SK-N-SH (cell line): ENCODE measurements around the gene MACROD2.

Experiments
- CHD2 ChIP-seq: fragments of 150-350 bp; IDR thresholded peaks from 2 replicates; pipeline ENCODE4 v1.6.1; 2018; ENCODE audit warnings: low read length; ENCODE audit not compliant: partially characterized antibody
- CTCF ChIP-seq: fragments of 200-600 bp; sonication (generic); IDR thresholded peaks from 2 replicates; pipeline ENCODE4 v1.6.1; 2017; ENCODE audit warnings: antibody characterized with exemption, mild to moderate bottlenecking, moderate library complexity
- ELF1 ChIP-seq: IDR thresholded peaks from 2 replicates; pipeline ENCODE4 v1.4.0; 2012
- EP300 ChIP-seq, 2 experiments: IDR thresholded peaks; 2 replicates each; pipeline versions ENCODE4 v1.4.0 to v1.6.1; 2012; ENCODE audit warnings: borderline replicate concordance in 1 of 2, low read depth in 1 of 2, low read length in 1 of 2
- EZH2phosphoT487 ChIP-seq: fragments of 200-600 bp; sonication (generic); IDR thresholded peaks from 2 replicates; pipeline ENCODE4 v1.6.1; 2017; ENCODE audit warnings: low read depth, mixed run types, mild to moderate bottlenecking, antibody characterized with exemption, moderate library complexity, borderline replicate concordance
- FOXM1 ChIP-seq: IDR thresholded peaks from 2 replicates; pipeline ENCODE4 v1.4.0; 2012; ENCODE audit warnings: low read depth, mild to moderate bottlenecking
- JUND ChIP-seq: IDR thresholded peaks from 2 replicates; pipeline ENCODE4 v1.4.0; 2012
- POLR2AphosphoS5 ChIP-seq: IDR thresholded peaks from 2 replicates; pipeline ENCODE4 v1.6.1; 2012; ENCODE audit warnings: low read depth, low read length
- RAD21 ChIP-seq: IDR thresholded peaks from 2 replicates; pipeline ENCODE4 v1.6.1; 2012; ENCODE audit warnings: mild to moderate bottlenecking, low read length
- TAF1 ChIP-seq: IDR thresholded peaks from 2 replicates; pipeline ENCODE4 v1.6.1; 2012; ENCODE audit warnings: low read depth, mild to moderate bottlenecking, low read length, moderate library complexity, borderline replicate concordance
- TF ChIP-seq, protein P1 (sequence below): IDR thresholded peaks from 2 replicates; pipeline ENCODE4 v1.4.0; 2012; ENCODE audit warnings: low read depth
- TF ChIP-seq, protein P2 (sequence below): IDR thresholded peaks from 2 replicates; pipeline ENCODE4 v1.6.1; 2012; ENCODE audit warnings: mild to moderate bottlenecking, low read depth, low read length, moderate library complexity

- TF ChIP-seq, protein P1, sequence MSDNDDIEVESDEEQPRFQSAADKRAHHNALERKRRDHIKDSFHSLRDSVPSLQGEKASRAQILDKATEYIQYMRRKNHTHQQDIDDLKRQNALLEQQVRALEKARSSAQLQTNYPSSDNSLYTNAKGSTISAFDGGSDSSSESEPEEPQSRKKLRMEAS = no peak
- TF ChIP-seq CTCF = peak; percentile 51
- TF ChIP-seq POLR2AphosphoS5 = no peak
- TF ChIP-seq RAD21 = no peak
- no peak for TF ChIP-seq CHD2
- TF ChIP-seq EP300 (IDR thresholded peaks at IDR 0.05; ENCODE audit: borderline replicate concordance in 1 of 2, low read depth in 1 of 2, low read length in 1 of 2) = no peak
- TF ChIP-seq JUND = no peak
- TF ChIP-seq EZH2phosphoT487 = no peak
- no peak for TF ChIP-seq TAF1
- TF ChIP-seq ELF1 = no peak
- no peak for TF ChIP-seq FOXM1
- TF ChIP-seq, protein P2, sequence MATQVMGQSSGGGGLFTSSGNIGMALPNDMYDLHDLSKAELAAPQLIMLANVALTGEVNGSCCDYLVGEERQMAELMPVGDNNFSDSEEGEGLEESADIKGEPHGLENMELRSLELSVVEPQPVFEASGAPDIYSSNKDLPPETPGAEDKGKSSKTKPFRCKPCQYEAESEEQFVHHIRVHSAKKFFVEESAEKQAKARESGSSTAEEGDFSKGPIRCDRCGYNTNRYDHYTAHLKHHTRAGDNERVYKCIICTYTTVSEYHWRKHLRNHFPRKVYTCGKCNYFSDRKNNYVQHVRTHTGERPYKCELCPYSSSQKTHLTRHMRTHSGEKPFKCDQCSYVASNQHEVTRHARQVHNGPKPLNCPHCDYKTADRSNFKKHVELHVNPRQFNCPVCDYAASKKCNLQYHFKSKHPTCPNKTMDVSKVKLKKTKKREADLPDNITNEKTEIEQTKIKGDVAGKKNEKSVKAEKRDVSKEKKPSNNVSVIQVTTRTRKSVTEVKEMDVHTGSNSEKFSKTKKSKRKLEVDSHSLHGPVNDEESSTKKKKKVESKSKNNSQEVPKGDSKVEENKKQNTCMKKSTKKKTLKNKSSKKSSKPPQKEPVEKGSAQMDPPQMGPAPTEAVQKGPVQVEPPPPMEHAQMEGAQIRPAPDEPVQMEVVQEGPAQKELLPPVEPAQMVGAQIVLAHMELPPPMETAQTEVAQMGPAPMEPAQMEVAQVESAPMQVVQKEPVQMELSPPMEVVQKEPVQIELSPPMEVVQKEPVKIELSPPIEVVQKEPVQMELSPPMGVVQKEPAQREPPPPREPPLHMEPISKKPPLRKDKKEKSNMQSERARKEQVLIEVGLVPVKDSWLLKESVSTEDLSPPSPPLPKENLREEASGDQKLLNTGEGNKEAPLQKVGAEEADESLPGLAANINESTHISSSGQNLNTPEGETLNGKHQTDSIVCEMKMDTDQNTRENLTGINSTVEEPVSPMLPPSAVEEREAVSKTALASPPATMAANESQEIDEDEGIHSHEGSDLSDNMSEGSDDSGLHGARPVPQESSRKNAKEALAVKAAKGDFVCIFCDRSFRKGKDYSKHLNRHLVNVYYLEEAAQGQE = no peak
Measured at GRCh38 chr20:14264869-14265268, 269.6 kb downstream of the MACROD2 start.
